ENCODE measurements around the gene FAM3B. TPM values are rescaled to one million over a fixed set of nuclear protein-coding genes. Genes with fewer than 3 reads are reported as not detected.

FAM3B gene
- total and polyA plus RNA-seq, 2 of the 4 experiments (the other 2 are of a cell fraction), result not detected

- no peak for TF ChIP-seq RAD21 (IDR thresholded peaks at IDR 0.05; ENCODE audit: low read length)
Measured at GRCh38 chr21:41322496-41323382, 6.1 kb downstream of the FAM3B start (continued).

- H2BK5ac ChIP-seq (ENCODE audit: low read depth, low read length, poor library complexity, severe bottlenecking), result no peak overlapping the region
- H3K56ac ChIP-seq (ENCODE audit: extremely low read depth, insufficient read depth, low read length), result no peak overlapping the region
- H3K4me2 ChIP-seq (ENCODE audit: low read depth, low read length), result no peak overlapping the region
- no TSS peak for BruUV-seq (replicated peaks)
- H4K20me1 ChIP-seq (ENCODE audit: insufficient read depth, low read length), result no peaks in the 10 kb centered on the region
- no peak overlapping the region for H2BK120ac ChIP-seq (ENCODE audit: low read depth, low read length)
- no peak for TF ChIP-seq RAD21 (IDR thresholded peaks at IDR 0.05; ENCODE audit: low read length)
- TF ChIP-seq FOS (IDR thresholded peaks at IDR 0.05; ENCODE audit: low read depth, low read length), result no peak
- no peak for TF ChIP-seq SMC3 (IDR thresholded peaks at IDR 0.05; ENCODE audit: low read depth, low read length)
- no peak for TF ChIP-seq CHD1 (IDR thresholded peaks at IDR 0.05; ENCODE audit: low read depth, low read length)
- no peak for TF ChIP-seq BHLHE40 (IDR thresholded peaks at IDR 0.05; ENCODE audit: low read depth, low read length)
- H3K9ac ChIP-seq (ENCODE audit: low read depth, low read length), result no peak overlapping the region
- no peak overlapping the region for H2AFZ ChIP-seq (replicated peaks; ENCODE audit: low read length, poor library complexity)
- no peaks in the 10 kb centered on the region for H3K9me1 ChIP-seq (ENCODE audit: insufficient read depth, low read length)
- no peak overlapping the region for H2AK5ac ChIP-seq (ENCODE audit: low read depth, low read length)
- H2AK9ac ChIP-seq (replicated peaks; ENCODE audit: low read depth, low read length, poor library complexity), result no peak overlapping the region
- in situ Hi-C loops (cut with MboI; ENCODE audit: low sequenced_read_pairs) (no loop called here), dilution Hi-C loops (cut with HindIII; ENCODE audit: low sequenced_read_pairs, unreplicated experiment) (no loop called here), intact Hi-C loops (cut with micrococcal nuclease) (no loop called here)
- no peaks in the 10 kb centered on the region for H3K36me3 ChIP-seq (ENCODE audit: control insufficient read depth, insufficient read depth, low read length)
- no peak overlapping the region for H2BK20ac ChIP-seq (ENCODE audit: low read depth, low read length)
- H3K79me1 ChIP-seq (ENCODE audit: low read depth in 1 of 2, low read length in 2 of 2), result no peaks in the 10 kb centered on the region
- no peak overlapping the region for H4K5ac ChIP-seq (ENCODE audit: low read depth, low read length)
- H3K27ac ChIP-seq (ENCODE audit: insufficient read depth, low read length), result no peak overlapping the region
- ATAC-seq (ENCODE audit: low read depth) (no peak), DNase-seq (no peak)
- peaks cover 12% of the 10 kb centered on the region; the same call in 1 of the 2 replicates for H3K27me3 ChIP-seq (ENCODE audit: control insufficient read depth, insufficient read depth, low read length)
- WGBS, 2 experiments (ENCODE audit: extremely low coverage in 2 of 2, insufficient read length in 1 of 2), result no CpG with 5 or more reads among the region's 7 CpGs
- H2BK15ac ChIP-seq (ENCODE audit: low read depth, low read length), result no peak overlapping the region
- no peak overlapping the region for H3K14ac ChIP-seq (replicated peaks; ENCODE audit: low read depth, low read length)
- no peaks in the 10 kb centered on the region for H3K9me3 ChIP-seq (ENCODE audit: control insufficient read depth, insufficient read depth, low read length)
- H4K91ac ChIP-seq (ENCODE audit: insufficient read depth, low read depth, low read length), result no peak overlapping the region
- CTCF ChIA-PET, result no interaction called here
- no peaks in the 10 kb centered on the region for H3K4me1 ChIP-seq (ENCODE audit: control insufficient read depth, insufficient read depth, low read length)
- H3K4me3 ChIP-seq (ENCODE audit: insufficient read depth, low read depth, low read length), result no peak overlapping the region
- H4K8ac ChIP-seq (ENCODE audit: low read depth in 2 of 2, low read length in 2 of 2), result no peak overlapping the region
- no peak overlapping the region for H3K18ac ChIP-seq (ENCODE audit: low read depth, low read length)
- H3K23ac ChIP-seq (ENCODE audit: low read depth, low read length), result no peak overlapping the region
- POLR2A ChIA-PET (ENCODE audit: unreplicated experiment), result no interaction called here
- no peak overlapping the region for H3K4ac ChIP-seq (ENCODE audit: low read depth, low read length)
Measured at GRCh38 chr21:41325138-41325912, 8.7 kb downstream of the FAM3B start.

Measured in IMR-90 (cell line).